Rectal smooth muscle tissue (tissue), 1 donor: Measurements from ENCODE around the gene LEP.
"Not testable (repeated sequence)": the region's sequence is repeated elsewhere in the genome, so short reads cannot be mapped to it uniquely, and the experiment has no call there.

Experiments used
- H3K27ac ChIP-seq: one replicate; pipeline ENCODE4 v1.7.0; 2013; ENCODE audit warnings: low read depth, low read length, inconsistent platforms
- H3K27me3 ChIP-seq: one replicate; pipeline ENCODE4 v1.7.0; 2013; ENCODE audit warnings: low read length; ENCODE audit not compliant: control insufficient read depth, insufficient read depth
- H3K36me3 ChIP-seq: one replicate; pipeline ENCODE4 v1.7.0; 2013; ENCODE audit warnings: low read length; ENCODE audit not compliant: control insufficient read depth, insufficient read depth
- H3K4me1 ChIP-seq: one replicate; pipeline ENCODE4 v1.7.0; 2013; ENCODE audit warnings: low read length; ENCODE audit not compliant: control insufficient read depth, insufficient read depth
- H3K4me3 ChIP-seq: one replicate; pipeline ENCODE4 v1.7.0; 2013; ENCODE audit warnings: low read length
- H3K9ac ChIP-seq: one replicate; pipeline ENCODE4 v1.7.0; 2013; ENCODE audit warnings: low read length

The LEP gene

GRCh38 chr7:128271942-128272481 is 30.9 kb downstream of the LEP start:
- Histone ChIP-seq H3K36me3 (no peaks in the 10 kb centered on the region), H3K27me3 (no peaks in the 10 kb centered on the region), H3K4me3 (peak overlapping the region; percentile 43), H3K9ac (no peak overlapping the region), H3K27ac (no peak overlapping the region), H3K4me1 (peaks cover 1% of the 10 kb centered on the region)

DNA sequence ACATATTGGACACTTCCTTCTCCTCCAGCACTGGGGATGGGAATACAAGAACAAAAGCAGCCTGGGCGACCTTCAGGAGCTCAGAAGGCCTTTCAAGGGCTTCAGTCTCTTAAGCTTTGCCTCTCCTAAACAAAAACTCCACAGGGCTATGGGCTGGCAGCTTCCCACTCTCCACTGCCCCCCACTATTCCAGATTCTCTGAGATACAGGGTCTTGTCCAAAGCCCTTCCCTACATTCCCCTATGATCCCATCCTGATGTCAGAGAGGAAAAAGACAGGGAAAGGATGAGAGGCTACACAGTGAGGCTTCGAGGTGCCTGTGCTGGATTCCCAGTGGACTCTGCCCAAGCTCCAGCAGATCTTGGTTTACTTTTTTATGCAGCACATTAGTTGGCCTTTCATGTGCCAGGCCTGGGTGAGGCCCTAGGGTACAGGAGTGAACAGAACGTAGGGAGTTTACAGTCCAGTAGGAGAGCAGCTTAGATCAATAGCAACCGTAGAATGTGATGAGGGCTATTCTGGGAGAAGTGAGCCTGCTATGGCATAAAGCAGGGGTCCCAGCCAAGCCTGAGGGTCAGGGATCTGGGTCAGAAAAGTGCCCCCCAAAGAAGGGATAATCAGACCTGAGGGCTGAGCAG is 33.3 kb downstream of the LEP start:
- Histone ChIP-seq H3K4me1 (no peaks in the 10 kb centered on the region), H3K9ac (no peak overlapping the region), H3K27ac (no peak overlapping the region), H3K36me3 (no peaks in the 10 kb centered on the region), H3K27me3 (no peaks in the 10 kb centered on the region), H3K4me3 (no peak overlapping the region)

GRCh38 chr7:128274884-128275603 is 34.0 kb downstream of the LEP start:
- Histone ChIP-seq H3K36me3 (no peaks in the 10 kb centered on the region), H3K9ac (no peak overlapping the region), H3K4me3 (no peak overlapping the region), H3K27me3 (no peaks in the 10 kb centered on the region), H3K27ac (no peak overlapping the region), H3K4me1 (no peaks in the 10 kb centered on the region)

- Histone ChIP-seq H3K4me1 (no peaks in the 10 kb centered on the region), H3K4me3 (no peak overlapping the region), H3K27ac (no peak overlapping the region), H3K27me3 (no peaks in the 10 kb centered on the region), H3K36me3 (no peaks in the 10 kb centered on the region), H3K9ac (no peak overlapping the region)
Observed at GRCh38 chr7:128275681-128276080, 34.6 kb downstream of the LEP start.

DNA sequence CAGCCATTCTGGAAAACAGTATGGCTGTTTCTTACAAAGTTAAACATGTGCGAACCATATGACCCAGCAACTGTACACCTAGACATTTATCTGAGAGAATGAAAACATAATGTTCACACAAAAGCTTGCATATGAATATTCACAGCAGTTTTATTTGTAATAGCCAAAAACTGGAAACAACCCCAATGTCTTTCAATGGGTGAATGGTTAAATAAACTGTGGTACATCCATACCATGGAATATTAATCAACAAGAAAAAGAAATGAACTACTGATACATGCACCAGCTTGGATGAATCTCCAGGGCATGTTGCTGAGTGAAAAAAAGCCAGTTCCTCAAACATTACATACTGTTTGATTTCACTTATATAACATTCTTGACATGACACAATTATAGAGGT is 37.3 kb downstream of the LEP start:
- Histone ChIP-seq H3K36me3 (no peaks in the 10 kb centered on the region), H3K27me3 (no peaks in the 10 kb centered on the region), H3K9ac (no peak overlapping the region), H3K4me1 (no peaks in the 10 kb centered on the region), H3K4me3 (no peak overlapping the region), H3K27ac (no peak overlapping the region)

DNA sequence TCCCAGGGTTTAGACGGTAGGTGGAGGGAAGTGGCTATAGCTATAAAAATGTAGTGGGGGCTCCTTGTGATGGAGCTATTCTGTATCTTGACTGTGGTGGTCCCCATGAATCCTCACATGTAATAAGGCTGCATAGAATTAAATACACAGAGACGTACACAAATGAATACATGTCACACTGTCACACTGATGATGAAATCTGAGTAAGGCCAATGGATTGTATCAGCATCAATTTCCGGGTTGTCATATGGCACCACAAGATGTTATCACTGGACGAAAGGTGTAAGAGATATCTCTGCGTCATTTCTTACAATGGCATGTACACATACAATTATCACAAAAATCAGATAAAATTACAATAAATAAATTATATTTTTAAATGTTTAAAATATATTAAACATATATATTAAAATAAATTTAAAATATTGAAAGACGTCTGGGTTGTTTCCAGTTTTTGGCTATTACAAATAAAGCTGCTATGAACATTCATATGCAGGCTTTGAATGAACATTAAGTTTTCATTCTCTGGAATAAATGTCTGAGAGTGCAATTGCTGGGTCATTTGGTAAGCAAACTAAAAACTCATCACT is 38.1 kb downstream of the LEP start:
- Histone ChIP-seq H3K9ac (no peak overlapping the region), H3K4me3 (no peak overlapping the region), H3K4me1 (no peaks in the 10 kb centered on the region), H3K36me3 (no peaks in the 10 kb centered on the region), H3K27me3 (no peaks in the 10 kb centered on the region), H3K27ac (no peak overlapping the region)

DNA sequence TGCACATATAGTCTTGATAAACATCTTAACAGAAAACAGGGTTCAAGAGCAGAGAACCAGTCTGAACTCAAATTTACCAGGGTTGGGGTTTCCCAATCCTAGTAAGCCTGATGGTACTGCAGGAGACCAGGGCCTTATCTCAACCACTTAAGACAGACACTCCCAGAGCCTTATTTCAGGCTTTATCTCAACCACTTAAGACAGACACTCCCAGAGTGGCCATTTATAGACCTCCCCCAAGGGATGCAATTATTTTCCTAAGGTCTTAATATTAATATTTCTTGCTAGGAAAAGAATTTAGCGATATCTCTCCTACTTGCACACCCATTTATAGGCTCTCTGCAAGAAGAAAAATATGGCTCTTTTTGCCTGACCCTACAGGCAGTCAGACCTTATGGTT is 39.4 kb downstream of the LEP start:
- not testable (repeated sequence) for H3K9ac ChIP-seq, H3K4me1 ChIP-seq, H3K36me3 ChIP-seq, H3K27me3 ChIP-seq, H3K27ac ChIP-seq, H3K4me3 ChIP-seq

DNA sequence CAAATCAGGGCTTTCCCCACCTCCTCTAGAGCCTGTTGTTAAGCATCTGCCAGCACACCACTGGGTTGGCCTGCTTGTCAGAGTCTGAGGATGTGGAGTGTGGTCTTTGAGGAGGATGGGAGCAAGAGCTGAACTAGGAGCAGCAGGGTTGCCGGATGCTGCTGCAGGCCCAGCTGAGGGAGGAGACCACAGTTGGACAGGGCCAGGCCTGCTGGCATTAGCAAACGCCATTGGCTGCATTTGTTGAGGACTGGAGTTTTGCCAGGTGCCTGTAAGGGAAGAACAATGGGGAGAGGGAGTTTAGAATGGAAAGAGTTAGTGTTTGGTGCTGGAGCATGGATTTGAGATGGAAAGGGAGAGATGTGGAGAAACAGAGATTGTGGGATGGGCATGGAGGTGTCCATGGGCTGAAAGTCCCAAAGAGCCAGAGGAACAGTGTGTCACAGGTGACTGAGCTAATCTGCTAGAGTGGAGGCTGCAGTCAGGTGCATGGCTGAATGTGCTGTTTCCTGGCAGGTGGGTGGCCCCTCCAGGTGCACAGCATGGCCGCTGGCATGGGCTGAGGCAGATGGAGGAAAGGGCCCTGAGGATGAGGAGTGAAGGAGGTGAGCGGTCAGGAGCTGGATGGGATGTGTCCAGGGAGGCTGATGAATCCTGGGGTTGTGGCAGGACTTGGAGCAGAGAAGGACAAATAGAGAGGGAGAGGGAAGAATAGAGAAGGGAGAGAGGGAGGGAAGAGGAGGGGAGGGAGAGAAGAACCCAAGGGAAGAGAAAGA is 40.7 kb downstream of the LEP start:
- Histone ChIP-seq H3K4me3 (no peak overlapping the region), H3K27ac (no peak overlapping the region), H3K36me3 (peaks cover 2% of the 10 kb centered on the region), H3K27me3 (no peaks in the 10 kb centered on the region), H3K9ac (no peak overlapping the region), H3K4me1 (no peaks in the 10 kb centered on the region)

GRCh38 chr7:128284102-128284501 is 43.0 kb downstream of the LEP start:
- H3K27me3 ChIP-seq, result no peaks in the 10 kb centered on the region
- H3K27ac ChIP-seq, result no peak overlapping the region
- no peak overlapping the region for H3K4me3 ChIP-seq
- peaks cover 2% of the 10 kb centered on the region for H3K36me3 ChIP-seq
- no peaks in the 10 kb centered on the region for H3K4me1 ChIP-seq
- no peak overlapping the region for H3K9ac ChIP-seq

DNA sequence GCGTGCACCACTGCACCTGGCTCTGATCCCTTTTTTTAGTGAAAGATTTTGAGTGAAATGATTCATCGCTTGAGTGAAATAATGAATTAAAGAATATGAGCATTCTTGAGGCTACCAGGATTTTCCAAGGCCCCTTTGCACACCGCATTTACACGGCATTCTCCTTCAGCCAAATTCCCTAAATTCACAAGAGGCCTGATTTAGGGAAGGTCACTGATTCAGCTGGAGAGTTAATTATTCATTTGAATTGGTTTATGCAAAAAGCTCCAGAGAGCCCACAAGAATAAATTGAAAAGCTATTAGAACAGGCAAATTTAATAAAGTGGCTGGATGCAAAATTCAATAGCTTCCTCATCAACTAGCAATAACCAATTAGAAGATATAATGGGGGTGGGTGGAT is 46.5 kb downstream of the LEP start:
- H3K4me3 ChIP-seq, result no peak overlapping the region
- H3K4me1 ChIP-seq, result no peaks in the 10 kb centered on the region
- H3K27ac ChIP-seq, result no peak overlapping the region
- H3K36me3 ChIP-seq, result peaks cover 2% of the 10 kb centered on the region
- no peaks in the 10 kb centered on the region for H3K27me3 ChIP-seq
- no peak overlapping the region for H3K9ac ChIP-seq

DNA sequence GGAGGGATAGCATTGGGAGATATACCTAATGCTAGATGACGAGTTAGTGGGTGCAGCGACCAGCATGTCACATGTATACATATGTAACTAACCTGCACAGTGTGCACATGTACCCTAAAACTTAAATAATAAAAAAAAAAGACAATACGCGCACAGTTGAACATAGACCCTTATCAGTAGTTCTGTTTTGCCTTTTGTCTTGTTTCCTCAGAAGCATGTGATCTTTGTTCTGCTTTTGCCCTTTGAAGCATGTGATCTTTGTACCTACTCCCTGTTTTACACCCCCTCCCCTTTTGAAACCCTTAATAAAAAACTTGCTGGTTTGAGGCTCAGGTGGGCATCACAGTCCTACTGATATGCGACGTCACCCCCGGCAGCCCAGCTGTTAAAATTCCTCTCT is 56.9 kb downstream of the LEP start:
- H3K9ac ChIP-seq, H3K4me3 ChIP-seq, H3K36me3 ChIP-seq: not testable (repeated sequence)

GRCh38 chr7:128299109-128299607 is 58.1 kb downstream of the LEP start:
- Histone ChIP-seq H3K27me3 (no peaks in the 10 kb centered on the region), H3K9ac (no peak overlapping the region), H3K4me3 (no peak overlapping the region)

More for the DNA sequence above, 56.9 kb downstream of the LEP start:
- H3K4me1 ChIP-seq, H3K27me3 ChIP-seq, H3K27ac ChIP-seq: not testable (repeated sequence)

More at GRCh38 chr7:128299109-128299607, 58.1 kb downstream of the LEP start:
- H3K4me1 ChIP-seq, result no peaks in the 10 kb centered on the region
- H3K36me3 ChIP-seq, result peaks cover under 1% of the 10 kb centered on the region
- no peak overlapping the region for H3K27ac ChIP-seq
